Stomach (tissue), 9 donors: ENCODE data around the gene CIAO2B. TPM values are rescaled to one million over a fixed set of nuclear protein-coding genes. Genes with fewer than 3 reads are reported as not detected.

ENCODE experiments used
- DNase-seq, 2 donors: peaks; one replicate each; pipeline versions ENCODE4 v3.0.0 to v3.0.0-alpha.2; 2013 to 2019
- H3K27ac ChIP-seq, 5 donors: fragments of 200-600 bp in 4 of 5; sonication (generic) in 4 of 5; one replicate each; pipeline ENCODE4 v1.5.1; 2013 to 2019; ENCODE audit warnings: mild to moderate bottlenecking in 1 of 5, moderate library complexity in 1 of 5
- H3K27me3 ChIP-seq, 3 donors: fragments of 200-600 bp; sonication (generic); one replicate each; pipeline ENCODE4 v1.5.1; 2017 to 2019; ENCODE audit warnings: mixed run types in 1 of 3
- H3K36me3 ChIP-seq, 4 donors: fragments of 200-600 bp; sonication (generic); 1 replicate in 3 of 4; 2 replicates in 1 of 4; pipeline ENCODE4 v1.5.1; 2016 to 2019
- H3K4me1 ChIP-seq, 4 donors: fragments of 200-600 bp; sonication (generic); one replicate each; pipeline ENCODE4 v1.5.1; 2016 to 2019
- H3K4me3 ChIP-seq, 4 donors: fragments of 200-600 bp; sonication (generic) in 3 of 4; one replicate each; pipeline ENCODE4 v1.5.1; 2016 to 2019; ENCODE audit warnings: mild to moderate bottlenecking in 1 of 4
- H3K9me3 ChIP-seq, 4 donors: fragments of 200-600 bp; sonication (generic); one replicate each; pipeline ENCODE4 v1.5.1; 2016 to 2019
- CTCF ChIP-seq, 7 experiments: fragments of 450-650 bp in 4 of 7; fragments of 200-600 bp in 3 of 7; sonication (generic) in 3 of 7; IDR thresholded peaks; one replicate each; pipeline ENCODE4 v1.5.1; 2016 to 2019; ENCODE audit warnings: antibody characterized with exemption in 7 of 7, control low read depth in 2 of 7, mild to moderate bottlenecking in 1 of 7
- EP300 ChIP-seq: sonication (generic); formaldehyde crosslinking; IDR thresholded peaks from one replicate; pipeline ENCODE4 v1.6.1; 2017; ENCODE audit warnings: antibody characterized with exemption
- POLR2A ChIP-seq, 4 donors: fragments of 450-650 bp; IDR thresholded peaks; one replicate each; pipeline ENCODE4 v1.6.1; 2016; ENCODE audit warnings: antibody characterized with exemption in 4 of 4, control low read depth in 2 of 4, mild to moderate bottlenecking in 1 of 4, moderate library complexity in 1 of 4
- POLR2AphosphoS5 ChIP-seq, 3 donors: sonication (generic); formaldehyde crosslinking; IDR thresholded peaks; one replicate each; pipeline ENCODE4 v1.6.1; 2016; ENCODE audit warnings: antibody characterized with exemption in 3 of 3
- WGBS, 5 donors: extraction: QIAGEN DNeasy Blood & Tissue Kit in 3 of 5; methylation state at CpG; one replicate each; pipeline versions ENCODE4 v1.1.5 to v1.1.7; 2013 to 2018; 5-methylcytosine and 5-hydroxymethylcytosine counted together
- intact Hi-C: fragments of 100-400 bp; cut with DNase I; formaldehyde crosslinking; loops from one replicate; pipeline ENCODE4 v1.15.1; 2023; ENCODE audit warnings: low total_unique reads
- polyA plus RNA-seq, 3 donors: library from polyadenylated mRNA; stranded (reverse); fragments of 200-250 nt; gene quantifications; one replicate each; pipeline ENCODE4 v1.2.3, GENCODE V29; 2013
- total RNA-seq, 5 donors: library from RNA; depleted of rRNA; stranded (reverse); fragments of >200 nt; gene quantifications; one replicate each; pipeline versions ENCODE4 v1.1.0 to v1.2.3, GENCODE V29; 2014 to 2016
- donor health status: healthy with polysubstance abuse.
- donor health status: Bipolar disorder and iron deficiency.
- donor health status: healthy.

CIAO2B gene
- total and polyA plus RNA-seq, 8 donors, result 4.3 to 176 (median 76.1) TPM

GRCh38 chr16:66973716-66974115 is 39.5 kb upstream of the CIAO2B start:
- Histone ChIP-seq H3K4me3 (no peak overlapping the region), H3K27ac (no peak overlapping the region), H3K36me3 (no peaks in the 10 kb centered on the region), H3K27me3 (peaks cover 0 to 24% (median 0%) of the 10 kb centered on the region in 3 donors), H3K4me1 (peaks cover 0 to 10% (median 4%) of the 10 kb centered on the region in 4 donors), H3K9me3 (no peaks in the 10 kb centered on the region)
- intact Hi-C loops, result no loop called here
- no peak for TF ChIP-seq CTCF (IDR thresholded peaks at IDR 0.05)
- TF ChIP-seq POLR2A (IDR thresholded peaks at IDR 0.05), result no peak
- TF ChIP-seq POLR2AphosphoS5 (IDR thresholded peaks at IDR 0.05), result no peak
- TF ChIP-seq EP300, result no peak
- WGBS, 5 donors, result 71 to 94% (median 91%) methylated on average over 1 to 6 of the region's 6 CpGs
- DNase-seq, result no peak

- Histone ChIP-seq H3K9me3 (no peaks in the 10 kb centered on the region), H3K27ac (no peak overlapping the region), H3K27me3 (peaks cover 0 to 24% (median 0%) of the 10 kb centered on the region in 3 donors), H3K4me1 (peaks cover 0 to 8% (median 3%) of the 10 kb centered on the region in 4 donors), H3K36me3 (no peaks in the 10 kb centered on the region), H3K4me3 (no peak overlapping the region)
- TF ChIP-seq EP300 (no peak), CTCF (IDR thresholded peaks at IDR 0.05) (no peak), POLR2A (IDR thresholded peaks at IDR 0.05) (no peak), POLR2AphosphoS5 (IDR thresholded peaks at IDR 0.05) (no peak)
- DNase-seq, result no peak
- 69 to 78% (median 77%) methylated on average over 9 of the region's 9 CpGs for whole genome bisulfite sequencing, 5 donors
- intact Hi-C loops, result no loop called here
Observed at GRCh38 chr16:66972983-66973382, 38.8 kb upstream of the CIAO2B start.

DNA sequence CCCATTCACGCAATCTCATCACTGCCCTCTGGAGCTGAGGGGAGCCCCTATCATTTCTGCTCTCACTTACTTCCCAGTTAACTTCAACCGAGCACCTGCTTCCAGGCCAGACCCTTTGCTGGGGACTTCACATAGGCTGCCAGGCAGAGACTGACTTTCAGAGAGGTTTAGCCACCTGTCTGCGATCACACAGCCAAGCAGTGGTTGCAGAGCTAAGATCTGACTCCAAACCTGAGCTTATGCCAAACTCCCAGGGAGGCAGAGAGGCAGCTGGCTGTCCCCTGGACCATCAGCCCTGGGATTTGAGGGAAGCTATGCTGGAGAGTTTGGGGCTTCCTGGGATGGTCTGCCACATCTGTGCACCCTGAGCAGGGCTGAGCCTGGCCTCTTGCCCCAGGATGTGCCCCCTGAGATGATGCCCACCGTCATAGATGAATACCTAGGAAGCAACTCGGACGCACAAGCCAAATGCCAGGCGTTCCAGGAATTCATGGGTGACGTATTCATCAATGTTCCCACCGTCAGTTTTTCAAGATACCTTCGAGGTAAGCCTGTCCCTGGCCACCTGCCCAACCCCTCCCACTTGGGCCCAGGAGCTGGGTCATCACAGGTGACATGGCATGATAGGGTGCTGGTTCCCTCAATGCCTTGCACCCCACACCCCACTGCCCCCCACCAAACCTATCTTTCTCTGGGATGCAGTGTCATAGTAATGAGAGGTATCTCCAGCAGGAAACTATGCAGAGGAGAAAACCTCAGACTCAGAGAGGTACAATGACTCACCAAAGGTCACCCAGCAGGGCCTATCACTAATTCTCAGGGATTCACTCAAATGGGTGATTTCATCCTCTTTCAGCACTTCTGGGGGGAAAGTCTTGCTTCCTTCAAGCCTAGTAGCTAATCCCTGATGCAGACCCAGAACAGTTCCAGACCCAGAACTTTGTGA is 36.8 kb upstream of the CIAO2B start:
- TF ChIP-seq EP300 (no peak), POLR2A (IDR thresholded peaks at IDR 0.05) (no peak), CTCF (IDR thresholded peaks at IDR 0.05) (no peak), POLR2AphosphoS5 (IDR thresholded peaks at IDR 0.05) (no peak)
- H3K27ac ChIP-seq, result no peak overlapping the region
- no peaks in the 10 kb centered on the region for H3K4me1 ChIP-seq
- H3K36me3 ChIP-seq, result no peaks in the 10 kb centered on the region
- H3K4me3 ChIP-seq, result no peak overlapping the region
- WGBS, 5 donors, result 71 to 83% (median 76%) methylated on average over 10 of the region's 10 CpGs
- no peaks in the 10 kb centered on the region for H3K9me3 ChIP-seq
- intact Hi-C loops, result no loop called here
- no peak for DNase-seq
- peaks cover 0 to 12% (median 0%) of the 10 kb centered on the region in 3 donors for H3K27me3 ChIP-seq

- no peak overlapping the region for H3K4me3 ChIP-seq
- H3K27me3 ChIP-seq, result peaks cover 0 to 17% (median 0%) of the 10 kb centered on the region in 3 donors
- intact Hi-C loops, result no loop called here
- DNase-seq, result no peak
- no peaks in the 10 kb centered on the region for H3K36me3 ChIP-seq
- H3K4me1 ChIP-seq, result no peaks in the 10 kb centered on the region
- WGBS, 5 donors, result 79 to 93% (median 83%) methylated on average over 3 to 5 of the region's 5 CpGs
- TF ChIP-seq CTCF (IDR thresholded peaks at IDR 0.05) (no peak), EP300 (no peak), POLR2A (IDR thresholded peaks at IDR 0.05) (no peak), POLR2AphosphoS5 (IDR thresholded peaks at IDR 0.05) (no peak)
- H3K9me3 ChIP-seq, result no peaks in the 10 kb centered on the region
- no peak overlapping the region for H3K27ac ChIP-seq
Observed at GRCh38 chr16:66968847-66969246, 34.6 kb upstream of the CIAO2B start.
